SKM-1 (cell line): ENCODE measurements around the gene ULK1.
"Not testable (repeated sequence)": the region's sequence is repeated elsewhere in the genome, so short reads cannot be mapped to it uniquely, and the experiment has no call there.

ENCODE experiments used
- DNase-seq: peaks from one replicate; lab custom pipeline; 2025; ENCODE audit not compliant: unreplicated experiment; lab: John Stamatoyannopoulos, UW

Gene ULK1

GRCh38 chr12:131861261-131862083 lies 33.0 kb upstream of the ULK1 start:
- no peak for DNase-seq

- no peak for DNase-seq
These were observed 32.4 kb upstream of the ULK1 start for GRCh38 chr12:131862084-131862441.

- no peak for DNase-seq
These were observed 31.8 kb upstream of the ULK1 start for GRCh38 chr12:131862600-131862993.

- no peak for DNase-seq
These were observed 31.3 kb upstream of the ULK1 start for GRCh38 chr12:131862994-131863710.

DNA sequence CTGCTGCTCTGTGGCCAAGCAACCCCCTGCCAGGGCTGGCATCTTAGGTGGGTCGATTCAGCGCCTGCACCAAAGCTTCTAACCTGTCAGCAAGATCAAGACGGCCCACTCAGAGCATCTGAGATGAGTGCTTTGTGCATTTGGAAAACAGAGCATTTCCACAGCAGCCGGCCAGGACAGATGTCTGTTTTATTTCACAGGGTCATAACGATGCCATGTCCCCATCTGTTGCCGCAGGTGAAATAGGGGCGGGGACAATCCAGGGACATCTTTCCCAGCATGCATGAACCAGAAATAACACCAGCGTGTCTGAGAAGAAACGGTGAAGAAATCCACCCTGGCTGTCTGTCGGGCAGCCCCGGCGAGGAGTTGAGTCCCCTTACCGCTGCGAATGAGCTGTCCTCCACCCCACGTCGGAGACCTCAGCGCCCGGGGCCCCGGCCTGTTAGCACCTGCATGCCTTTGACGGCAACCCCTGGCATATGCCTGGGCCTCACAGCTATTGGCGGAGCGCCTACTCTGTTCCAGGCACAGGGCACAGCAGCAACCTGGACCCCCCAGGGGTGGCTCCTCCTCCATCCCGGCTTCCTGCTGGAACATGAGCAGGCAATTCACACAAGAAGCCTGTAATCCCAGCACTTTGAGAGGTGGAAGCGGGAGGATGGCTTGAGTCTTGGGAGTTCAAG lies 30.6 kb upstream of the ULK1 start:
- no peak for DNase-seq

DNA sequence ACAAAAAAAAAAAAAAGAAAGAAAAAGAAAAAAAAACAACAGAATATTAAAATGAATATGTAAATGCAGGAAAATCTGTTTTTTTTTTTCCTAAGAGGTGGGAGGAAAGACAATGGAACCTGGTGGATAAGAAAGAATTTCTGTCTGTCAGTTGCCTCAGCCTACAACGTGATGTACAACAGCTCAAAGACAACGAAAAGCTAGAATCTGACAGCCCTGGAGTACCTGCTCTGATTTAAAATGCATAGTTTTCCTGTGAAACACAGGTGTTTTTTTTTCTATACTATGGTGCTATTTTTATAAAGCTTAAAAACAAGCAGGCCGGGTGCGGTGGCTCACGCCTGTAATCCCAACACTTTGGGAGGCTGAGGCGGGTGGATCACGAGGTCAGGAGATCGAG lies 30.0 kb upstream of the ULK1 start:
- no peak for DNase-seq

GRCh38 chr12:131865180-131865875 lies 29.1 kb upstream of the ULK1 start:
- DNase-seq = no peak

- DNase-seq = no peak
These were observed 27.0 kb upstream of the ULK1 start for GRCh38 chr12:131867471-131867870.

GRCh38 chr12:131867891-131868675 lies 26.3 kb upstream of the ULK1 start:
- no peak for DNase-seq

GRCh38 chr12:131869871-131870418 lies 24.5 kb upstream of the ULK1 start:
- DNase-seq = no peak

GRCh38 chr12:131871677-131872076 lies 22.7 kb upstream of the ULK1 start:
- DNase-seq = no peak

GRCh38 chr12:131872154-131873051 lies 22.0 kb upstream of the ULK1 start:
- no peak for DNase-seq

GRCh38 chr12:131873293-131873692 lies 21.1 kb upstream of the ULK1 start:
- DNase-seq = no peak

GRCh38 chr12:131874972-131875371 lies 19.4 kb upstream of the ULK1 start:
- not testable (repeated sequence) for DNase-seq

GRCh38 chr12:131877216-131877615 lies 17.2 kb upstream of the ULK1 start:
- not testable (repeated sequence) for DNase-seq

DNA sequence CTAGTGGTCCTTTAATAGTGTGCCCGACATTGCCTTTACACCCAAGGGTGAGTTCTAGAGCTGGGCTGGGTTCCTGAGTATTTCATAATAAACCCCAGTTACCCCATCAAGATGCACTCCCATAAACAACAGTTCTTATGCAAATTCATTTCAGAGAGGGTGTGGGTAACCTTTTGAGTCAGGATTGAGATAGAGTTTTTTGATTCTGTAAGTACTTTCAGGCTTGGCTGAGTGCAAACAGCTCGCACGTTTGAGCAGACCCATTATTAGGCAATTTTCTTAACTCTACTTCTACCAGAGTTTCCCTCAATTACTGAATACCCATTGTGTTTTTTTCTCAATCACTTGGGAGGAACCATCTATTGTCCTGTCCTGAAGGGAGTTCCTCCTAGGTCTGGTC lies 16.0 kb upstream of the ULK1 start:
- DNase-seq = not testable (repeated sequence)

DNA sequence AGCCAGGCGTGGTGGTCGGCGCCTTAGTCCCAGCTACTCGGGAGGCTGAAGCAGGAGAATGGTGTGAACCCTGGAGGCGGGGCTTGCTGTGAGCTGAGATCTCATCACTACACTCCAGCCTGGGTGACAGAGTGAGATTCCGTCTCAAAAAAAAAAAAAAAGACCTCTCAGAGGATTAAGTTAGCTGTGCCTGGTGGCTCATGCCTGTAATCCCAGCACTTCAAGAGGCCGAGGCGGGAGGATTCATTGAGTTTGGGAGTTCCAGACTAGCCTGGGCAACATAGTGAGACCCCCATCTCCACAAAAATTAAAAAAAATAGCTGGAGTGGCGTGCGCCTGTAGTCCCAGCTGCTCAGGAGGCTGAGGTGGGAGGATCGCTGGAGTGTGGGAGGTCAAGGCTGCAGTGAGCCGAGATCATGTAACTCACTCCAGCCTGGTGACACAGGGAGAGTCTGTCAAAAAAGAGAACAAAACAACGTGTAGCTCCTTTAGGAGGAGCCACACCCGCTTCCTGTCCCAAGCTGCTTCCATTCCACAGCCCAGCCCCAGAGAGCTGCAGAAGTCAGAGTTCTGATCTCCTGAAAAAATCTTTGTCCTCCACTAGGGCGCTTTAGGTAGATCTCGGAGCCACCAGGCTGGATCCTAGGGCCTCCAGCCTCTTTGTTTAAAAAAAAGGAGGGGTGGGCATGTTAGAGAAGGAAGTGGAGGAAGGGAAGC lies 11.5 kb upstream of the ULK1 start:
- no peak for DNase-seq

GRCh38 chr12:131883521-131883900 lies 10.9 kb upstream of the ULK1 start:
- DNase-seq = no peak

DNA sequence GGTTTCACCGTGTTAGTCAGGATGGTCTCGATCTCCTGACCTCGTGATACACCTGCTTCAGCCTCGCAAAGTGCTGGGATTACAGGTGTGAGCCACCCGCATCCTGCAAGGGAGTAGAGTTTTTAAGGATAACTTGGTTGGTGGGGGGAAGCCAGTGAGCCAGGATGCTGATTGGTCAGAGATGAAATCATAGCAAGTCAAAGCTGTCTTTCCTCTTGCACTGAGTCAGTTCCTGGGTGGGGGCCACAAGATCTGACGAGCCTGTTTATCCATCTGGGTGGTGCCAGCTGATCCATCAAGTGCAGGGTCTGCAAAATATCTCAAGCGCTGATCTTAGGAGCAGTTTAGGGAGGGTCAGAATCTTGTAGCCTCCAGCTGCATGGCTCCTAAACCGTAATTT lies 9.3 kb upstream of the ULK1 start:
- not testable (repeated sequence) for DNase-seq
